HG03060 (cell line): ENCODE measurements around the gene EIF5A.

Experiments
- ATAC-seq: cut with Tn5 transposase; IDR thresholded peaks from one replicate; pipeline ENCODE4 v1.9.1; 2021; ENCODE audit warnings: low read depth, moderate number of reproducible peaks; ENCODE audit not compliant: unreplicated experiment

EIF5A gene

DNA sequence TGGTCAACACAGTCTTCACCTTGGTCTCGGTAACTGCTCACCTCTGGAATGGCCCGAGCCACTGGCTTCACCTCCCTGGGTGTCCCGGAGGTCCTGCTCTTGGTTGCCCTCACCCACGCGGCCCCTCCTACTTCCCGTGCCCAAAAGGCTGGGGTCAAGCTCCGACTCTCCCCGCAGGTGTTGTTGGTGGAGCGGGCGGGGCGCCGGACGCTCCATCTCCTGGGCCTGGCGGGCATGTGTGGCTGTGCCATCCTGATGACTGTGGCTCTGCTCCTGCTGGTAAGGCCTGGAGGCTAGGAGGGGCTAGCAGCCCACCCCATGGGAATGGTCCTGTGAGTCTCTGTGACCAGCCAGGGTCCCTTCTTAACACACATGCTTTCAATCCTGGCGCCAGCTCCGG is 22.5 kb upstream of the EIF5A start:
- ATAC-seq, result no peak

DNA sequence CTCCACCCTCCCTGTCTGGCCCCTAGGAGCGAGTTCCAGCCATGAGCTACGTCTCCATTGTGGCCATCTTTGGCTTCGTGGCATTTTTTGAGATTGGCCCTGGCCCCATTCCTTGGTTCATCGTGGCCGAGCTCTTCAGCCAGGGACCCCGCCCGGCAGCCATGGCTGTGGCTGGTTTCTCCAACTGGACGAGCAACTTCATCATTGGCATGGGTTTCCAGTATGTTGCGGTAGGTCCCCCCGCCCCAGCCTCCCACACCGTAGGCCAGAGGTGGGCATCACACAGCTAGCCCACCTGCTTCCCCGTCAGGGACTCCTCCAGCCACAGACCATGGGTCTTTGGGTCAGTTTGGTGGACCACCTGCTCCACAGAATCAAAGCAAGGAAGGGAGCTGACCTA is 21.7 kb upstream of the EIF5A start:
- no peak for ATAC-seq

DNA sequence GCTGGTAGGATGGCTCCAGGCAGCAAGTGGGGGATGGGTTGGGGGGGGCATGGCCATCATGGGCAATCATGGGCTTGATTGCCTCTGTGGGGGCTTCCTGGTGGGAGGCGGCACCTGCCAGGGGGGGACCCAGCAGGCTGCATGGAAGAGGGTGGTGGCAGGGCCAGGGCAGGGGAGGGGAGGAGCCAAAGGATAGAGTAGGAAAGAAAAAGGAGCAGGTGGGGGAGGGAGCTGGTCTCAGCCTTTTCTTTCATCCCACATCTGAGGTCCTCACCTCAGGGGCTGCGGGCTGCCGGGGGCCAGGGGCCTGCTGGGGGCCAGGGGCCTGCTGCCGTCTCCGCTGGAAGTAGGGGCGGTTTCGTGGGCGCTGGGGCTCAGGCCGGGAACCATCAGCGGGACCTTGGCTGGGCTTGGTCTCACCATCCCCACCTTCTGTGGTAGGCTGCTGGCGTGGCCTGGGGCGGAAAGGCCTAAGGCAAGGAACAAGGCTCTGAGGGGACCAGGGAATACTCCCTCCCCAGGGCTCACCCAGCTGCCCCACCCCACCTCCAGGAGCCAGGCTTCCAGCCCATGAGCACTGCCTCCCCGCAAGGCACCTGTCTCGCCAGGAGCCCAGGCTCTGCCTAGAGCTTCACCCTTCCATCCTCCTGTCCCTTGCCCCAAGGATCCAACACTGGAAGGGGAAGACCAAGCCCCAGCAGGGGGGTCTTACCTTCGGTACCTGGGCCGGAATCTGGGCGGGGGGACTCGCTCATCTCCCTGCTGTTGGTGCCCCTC is 18.0 kb upstream of the EIF5A start:
- no peak for ATAC-seq

DNA sequence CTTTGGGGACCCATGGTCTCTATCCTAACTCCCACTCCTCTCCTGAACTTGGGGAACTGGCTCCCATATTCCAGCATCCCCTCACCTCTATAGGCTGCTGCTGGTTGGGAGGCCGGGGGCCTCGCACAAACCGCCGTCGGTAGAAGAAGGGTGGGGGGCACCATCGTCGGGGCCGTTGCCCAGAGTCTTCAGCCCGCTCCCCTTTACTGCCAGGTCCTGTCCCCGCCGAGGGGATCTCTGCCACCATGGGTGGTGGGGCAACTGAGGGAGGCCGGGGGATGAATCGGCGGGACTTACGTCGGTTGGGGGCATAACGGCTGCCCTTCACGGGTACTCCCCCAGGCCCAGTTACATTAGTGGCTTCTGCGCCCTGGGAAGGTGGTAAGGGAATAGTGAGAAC is 17.3 kb upstream of the EIF5A start:
- no peak for ATAC-seq

GRCh38 chr17:7290685-7291084 is 16.7 kb upstream of the EIF5A start:
- ATAC-seq, result no peak

GRCh38 chr17:7292194-7292593 is 15.2 kb upstream of the EIF5A start:
- no peak for ATAC-seq

DNA sequence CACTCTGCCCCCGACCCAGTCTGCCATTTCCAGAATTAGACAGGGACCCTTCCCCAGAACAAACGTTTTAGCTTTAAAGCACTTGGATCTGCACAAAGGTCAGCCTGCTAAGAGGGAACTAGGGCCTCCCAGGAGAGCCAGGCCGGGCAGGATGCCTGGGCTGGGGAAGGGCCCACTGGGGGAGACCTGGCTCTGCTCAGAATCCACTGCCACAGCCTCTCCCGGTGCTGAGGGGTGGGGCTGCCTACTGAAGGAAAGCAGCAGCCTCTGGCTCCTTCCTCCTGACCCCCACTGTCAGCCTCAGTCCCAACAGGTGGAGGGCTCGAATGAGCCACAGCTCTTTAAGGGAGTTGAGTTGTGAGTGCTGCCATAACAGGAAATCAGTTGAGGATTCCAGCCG is 14.7 kb upstream of the EIF5A start:
- no peak for ATAC-seq

DNA sequence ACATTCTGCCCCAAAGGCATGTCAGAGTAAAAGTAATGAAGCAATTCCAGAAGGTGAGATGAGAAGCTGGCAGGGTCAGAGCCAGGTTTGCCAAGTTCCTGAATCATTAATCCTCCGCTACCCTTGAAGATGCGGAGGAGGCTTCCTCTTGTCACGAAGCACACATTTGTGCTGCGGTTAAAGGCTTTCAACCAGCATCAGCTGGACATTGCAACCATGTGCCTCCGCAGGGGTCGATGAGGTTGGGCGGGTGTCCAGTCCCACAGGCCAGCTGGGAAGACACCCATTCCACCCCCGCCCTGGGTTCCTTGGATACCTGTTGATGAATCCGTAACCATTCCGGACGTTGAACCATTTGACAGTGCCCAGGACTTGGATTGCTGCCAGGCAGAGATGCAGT is 14.3 kb upstream of the EIF5A start:
- ATAC-seq, result no peak

DNA sequence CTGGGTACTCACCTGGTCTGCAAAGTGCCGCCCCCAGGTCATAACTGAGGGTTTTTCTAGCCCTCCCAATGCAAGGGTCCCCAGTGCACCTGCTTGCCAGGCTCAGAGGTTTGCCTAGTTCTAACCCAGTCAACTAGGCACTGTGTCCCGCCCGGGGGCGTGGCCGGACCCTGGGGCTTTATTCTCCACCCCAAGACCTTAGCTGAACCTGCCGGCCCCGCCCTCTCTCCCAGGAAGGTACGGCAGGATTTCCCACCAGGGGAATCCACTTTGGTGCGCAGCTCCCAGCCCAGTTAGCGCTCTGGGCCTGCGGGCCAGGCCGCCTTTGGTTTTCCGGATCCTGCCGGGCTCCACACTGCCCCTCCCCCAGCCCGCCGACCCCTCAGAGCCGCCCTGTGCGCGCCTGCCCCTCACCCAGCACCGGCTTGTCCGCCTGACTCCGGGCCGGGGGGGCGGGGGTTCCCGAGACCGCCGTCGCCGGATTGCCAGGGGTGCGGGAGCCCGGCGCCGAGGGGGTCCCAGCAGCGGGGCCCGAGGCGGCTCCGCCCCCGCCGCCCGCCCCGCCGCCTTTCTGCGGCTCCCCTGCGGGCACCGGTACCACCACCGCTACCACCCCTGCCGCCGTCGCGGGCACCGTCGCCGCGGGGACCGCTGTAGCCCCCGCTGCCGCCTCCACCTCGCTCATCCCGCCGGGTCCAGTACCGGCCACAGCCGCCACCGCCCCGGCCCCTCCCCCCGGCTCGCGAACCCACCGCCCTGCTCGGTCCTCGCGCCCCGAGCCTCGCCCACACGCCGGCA is 13.4 kb upstream of the EIF5A start:
- no peak for ATAC-seq

DNA sequence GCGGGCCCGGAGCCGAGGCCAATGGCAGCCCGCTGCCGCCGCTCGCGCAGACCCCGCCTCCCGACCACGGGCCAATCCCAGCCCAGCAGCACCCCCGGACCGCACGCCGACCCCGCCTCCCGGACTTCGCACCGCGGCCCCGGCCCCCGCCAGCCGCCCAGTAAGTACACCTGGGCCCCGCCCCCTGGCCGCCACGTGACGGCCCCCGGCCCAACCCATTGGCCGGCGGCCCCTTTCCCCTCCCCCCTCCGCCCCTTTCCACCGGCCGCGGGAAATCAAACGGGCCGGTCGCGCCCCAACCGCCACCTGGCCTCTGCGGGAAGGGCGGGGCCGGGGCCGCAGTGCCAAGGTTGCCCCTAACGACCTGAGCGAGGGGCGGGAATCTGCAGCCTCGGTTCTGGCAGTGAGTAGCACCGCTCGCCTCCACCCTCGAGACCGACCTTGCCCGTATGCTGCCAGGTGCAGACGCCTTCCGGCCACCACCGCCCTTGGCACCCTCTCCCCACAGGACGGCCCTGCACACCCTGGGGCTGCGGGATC is 12.7 kb upstream of the EIF5A start, which contains the start of gene YBX2:
Gene YBX2, minus strand, starts transcription at position 26 of the 540 bp plus-strand sequence. CDS start 139 bp downstream, outside the sequence.
- ATAC-seq, result no peak

DNA sequence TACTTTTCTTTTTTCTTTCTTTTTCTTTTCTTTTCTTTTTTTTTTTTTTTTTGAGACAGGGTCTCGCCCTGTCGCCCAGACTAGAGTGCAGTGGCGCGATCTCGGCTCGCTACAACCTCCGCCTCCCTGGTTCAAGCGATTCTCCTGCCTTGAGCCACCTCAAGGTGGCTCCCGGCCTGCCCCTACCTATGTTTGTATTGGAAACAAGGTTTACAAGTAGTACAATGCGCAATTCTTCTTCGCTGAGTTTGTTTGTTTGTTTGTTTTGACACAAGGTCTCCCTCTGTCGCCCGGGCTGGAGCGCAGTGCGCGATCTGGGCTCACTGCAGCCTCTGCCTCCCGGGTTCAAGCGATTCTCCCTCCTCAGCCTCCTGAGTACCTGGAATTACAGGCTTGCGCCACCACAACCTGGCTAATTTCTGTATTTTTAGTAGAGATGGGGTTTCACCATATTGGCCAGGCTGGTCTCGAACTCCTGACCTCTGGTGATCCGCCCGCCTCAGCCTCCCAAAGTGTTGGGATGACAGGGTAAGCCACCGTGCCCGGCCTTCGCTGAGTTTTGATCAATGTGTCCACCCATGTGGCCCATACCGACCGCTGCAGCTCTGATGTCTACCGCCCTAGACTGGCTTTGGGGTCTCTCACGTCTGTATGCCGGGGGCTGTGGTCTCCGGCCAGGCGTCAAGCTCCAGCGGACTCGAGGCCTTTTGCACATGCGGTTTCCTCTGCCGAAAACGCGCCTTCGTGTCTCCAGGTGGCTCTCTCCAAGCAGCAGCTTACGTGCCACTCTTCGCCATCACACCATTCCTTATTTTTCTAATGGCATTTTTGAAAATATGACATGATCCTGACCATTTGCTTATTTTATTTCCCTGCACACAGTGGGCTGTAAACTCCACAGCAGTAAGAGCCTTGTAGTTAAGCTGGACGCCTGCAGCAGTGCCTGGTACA is 11.9 kb upstream of the EIF5A start:
- ATAC-seq, result no peak

GRCh38 chr17:7296189-7296861 is 11.1 kb upstream of the EIF5A start:
- ATAC-seq, result no peak

- ATAC-seq, result no peak
These were observed 3.2 kb upstream of the EIF5A start for GRCh38 chr17:7304179-7304578.

GRCh38 chr17:7307686-7308624 is 527 bp downstream of the EIF5A start:
- ATAC-seq, result no peak

DNA sequence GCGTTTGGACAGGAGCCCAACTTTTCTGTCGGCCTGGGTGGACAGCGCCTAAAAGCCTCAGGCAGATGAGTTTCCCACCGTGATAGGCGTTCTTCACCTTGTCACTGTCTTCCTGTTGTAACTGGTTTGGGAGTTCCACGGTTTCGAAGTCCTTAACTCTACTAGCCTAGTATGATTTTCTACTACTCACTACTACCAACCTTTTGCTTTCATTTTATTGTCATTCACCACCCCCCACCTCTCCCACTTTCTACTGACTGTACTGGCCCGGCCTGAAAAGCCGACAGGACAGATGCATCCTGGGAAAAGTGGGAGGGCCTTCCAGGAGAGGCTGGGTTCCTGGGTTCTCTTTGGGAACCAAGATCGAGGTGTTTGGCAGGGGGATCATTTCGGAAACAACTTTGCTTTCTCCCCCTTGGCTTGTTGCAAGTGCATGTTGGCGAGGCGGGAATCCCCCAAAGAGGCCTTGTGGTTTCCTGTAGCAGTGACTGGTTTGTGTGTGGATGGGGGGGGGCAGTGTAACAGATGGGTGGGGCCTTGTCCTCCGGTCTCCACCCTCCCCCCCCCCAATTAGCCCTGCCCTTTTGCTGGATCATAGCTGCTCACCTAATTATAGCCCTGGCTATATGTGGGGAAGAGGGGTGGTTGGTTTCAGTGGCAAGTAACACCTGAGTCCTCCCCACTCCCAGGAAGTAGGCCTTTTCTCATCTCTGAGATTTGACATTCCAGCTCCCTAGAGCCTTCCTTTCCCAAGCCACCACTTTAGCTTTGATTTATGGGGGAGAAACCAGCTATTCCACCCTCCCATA is 1.4 kb downstream of the EIF5A start:
- no peak for ATAC-seq

DNA sequence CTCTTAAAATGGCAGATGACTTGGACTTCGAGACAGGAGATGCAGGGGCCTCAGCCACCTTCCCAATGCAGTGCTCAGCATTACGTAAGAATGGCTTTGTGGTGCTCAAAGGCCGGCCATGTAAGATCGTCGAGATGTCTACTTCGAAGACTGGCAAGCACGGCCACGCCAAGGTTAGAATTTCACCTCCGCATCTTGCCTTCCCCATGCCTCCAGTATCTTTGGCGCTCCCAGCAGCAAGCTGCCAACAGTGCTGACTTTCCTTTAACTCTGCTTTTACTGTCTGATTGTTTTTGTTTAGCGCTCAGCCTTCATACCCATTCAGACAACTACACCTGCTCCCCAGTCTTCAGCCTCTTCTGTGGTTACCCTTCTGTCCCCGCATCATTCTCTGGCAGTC is 2.2 kb downstream of the EIF5A start:
- no peak for ATAC-seq

DNA sequence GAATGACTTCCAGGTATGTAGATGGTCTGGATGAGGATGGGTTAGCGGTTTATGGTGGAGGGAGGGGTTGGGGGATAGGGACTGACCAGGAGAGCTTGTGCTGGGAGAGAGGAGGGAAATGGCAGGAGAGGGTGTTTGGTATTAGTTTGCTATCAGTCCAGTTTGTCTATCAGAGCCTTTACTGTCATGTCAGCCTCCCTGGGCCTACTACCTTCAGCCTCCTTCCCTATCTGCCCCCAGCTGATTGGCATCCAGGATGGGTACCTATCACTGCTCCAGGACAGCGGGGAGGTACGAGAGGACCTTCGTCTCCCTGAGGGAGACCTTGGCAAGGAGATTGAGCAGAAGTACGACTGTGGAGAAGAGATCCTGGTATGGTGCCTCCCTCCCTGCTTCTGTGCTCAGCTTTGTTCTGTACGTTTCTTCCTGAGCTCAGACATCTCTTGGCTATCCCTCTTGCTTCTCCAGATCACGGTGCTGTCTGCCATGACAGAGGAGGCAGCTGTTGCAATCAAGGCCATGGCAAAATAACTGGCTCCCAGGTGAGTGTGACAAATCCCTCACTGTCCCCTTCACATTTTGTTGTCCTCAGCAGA is 3.8 kb downstream of the EIF5A start:
- no peak for ATAC-seq
